ENCODE measurements around the gene HMGCLL1.

The HMGCLL1 gene

GRCh38 chr6:55530931-55531330 lies 48.1 kb downstream of the HMGCLL1 start:
- DNase-seq, result no peak

DNA sequence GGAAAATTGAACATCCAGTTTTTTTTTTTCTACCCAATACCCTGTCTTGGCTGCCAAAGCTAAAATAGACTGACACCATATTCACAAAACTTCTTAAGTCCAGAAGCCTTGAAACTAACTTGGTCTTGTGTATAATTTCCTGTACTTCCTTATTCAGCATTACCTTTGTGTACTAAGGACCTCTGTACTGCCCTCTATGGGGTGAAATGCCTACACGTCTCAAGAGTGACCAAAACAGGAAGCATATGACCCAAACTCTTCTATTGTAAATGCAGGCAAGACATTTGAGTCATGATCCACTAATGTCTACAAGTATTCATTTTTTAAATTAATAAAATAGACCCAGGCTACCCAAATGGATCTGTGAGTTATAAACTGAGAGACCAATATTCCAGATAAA lies 50.4 kb downstream of the HMGCLL1 start:
- DNase-seq, result no peak

- no peak for DNase-seq
Measured at GRCh38 chr6:55524441-55524840, 54.6 kb downstream of the HMGCLL1 start.

DNA sequence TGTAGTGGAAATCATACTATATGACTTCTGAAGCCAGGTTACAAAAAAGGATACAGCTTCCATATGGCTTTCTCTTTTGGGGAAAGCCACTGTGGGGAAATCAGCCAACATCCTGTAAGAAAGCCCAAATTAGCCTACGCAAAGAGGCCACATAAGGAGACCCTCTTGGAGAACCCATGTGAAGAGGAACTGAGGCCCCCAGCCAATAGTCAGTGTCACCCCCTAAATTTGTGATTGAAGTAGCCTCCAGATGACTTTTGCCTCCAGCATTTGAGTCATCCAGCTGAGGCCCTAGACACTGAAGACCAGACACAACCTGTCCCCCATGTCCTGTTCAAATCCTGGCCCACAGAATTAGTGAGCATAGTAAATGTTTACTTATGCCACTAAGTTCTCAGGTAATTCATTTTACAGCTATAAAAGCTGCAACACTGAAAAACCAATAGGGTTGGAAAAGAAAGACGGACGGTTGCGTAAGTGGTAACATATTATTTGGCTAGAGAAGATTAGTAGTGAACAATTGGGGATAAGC lies 60.4 kb downstream of the HMGCLL1 start:
- no peak for DNase-seq

- DNase-seq, result no peak
Measured at GRCh38 chr6:55516736-55517135, 62.3 kb downstream of the HMGCLL1 start.

GRCh38 chr6:55512904-55513303 lies 66.1 kb downstream of the HMGCLL1 start:
- DNase-seq, result no peak

DNA sequence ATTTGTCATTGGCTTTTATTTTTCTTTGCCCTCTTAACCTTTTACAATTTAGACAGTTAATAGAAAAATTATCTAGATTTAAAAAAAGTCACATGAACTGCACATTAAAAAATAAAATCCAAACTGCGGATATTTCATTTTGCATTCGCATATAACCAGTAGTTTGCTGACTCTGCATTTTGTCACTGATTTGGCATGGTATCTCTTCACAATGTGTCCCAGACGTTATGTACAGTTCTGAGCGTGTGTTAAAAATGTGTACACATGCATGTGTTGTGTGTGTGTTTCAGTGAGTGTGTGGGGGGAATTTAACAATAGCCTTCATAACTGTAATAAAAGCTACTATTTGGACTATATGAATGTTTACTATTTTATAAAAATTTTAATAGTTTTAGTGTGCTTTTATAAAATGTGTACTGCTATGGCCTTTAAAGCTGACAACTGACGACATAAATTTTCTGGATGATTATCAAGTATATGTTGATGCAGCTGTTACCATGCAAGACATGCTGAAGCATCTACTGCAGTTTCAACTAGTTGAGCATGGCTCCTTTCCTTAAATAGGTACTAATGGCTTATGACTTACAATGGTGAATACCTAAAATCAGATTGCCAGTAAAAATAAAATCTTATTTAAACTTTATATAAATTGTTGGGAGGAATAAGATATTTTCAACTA lies 67.7 kb downstream of the HMGCLL1 start:
- no peak for DNase-seq

DNA sequence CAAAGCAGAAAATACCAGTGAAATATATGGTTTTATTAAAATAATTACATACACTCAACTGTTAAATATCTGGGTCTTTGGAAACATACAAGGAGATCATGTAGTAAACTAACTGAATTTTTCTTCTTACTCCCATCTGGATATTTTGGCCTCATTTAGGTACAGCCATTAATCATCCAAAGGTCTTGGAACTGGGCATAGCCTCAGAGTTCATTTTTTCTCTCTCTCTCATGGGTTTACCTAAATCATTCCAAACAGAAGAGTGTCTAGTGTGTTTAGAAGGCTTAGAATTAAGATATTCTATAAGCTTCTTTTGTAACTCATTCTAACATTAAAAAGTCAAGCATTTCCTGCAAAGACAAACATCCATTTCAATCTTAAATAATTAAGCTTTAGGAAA lies 79.4 kb downstream of the HMGCLL1 start:
- no peak for DNase-seq

DNA sequence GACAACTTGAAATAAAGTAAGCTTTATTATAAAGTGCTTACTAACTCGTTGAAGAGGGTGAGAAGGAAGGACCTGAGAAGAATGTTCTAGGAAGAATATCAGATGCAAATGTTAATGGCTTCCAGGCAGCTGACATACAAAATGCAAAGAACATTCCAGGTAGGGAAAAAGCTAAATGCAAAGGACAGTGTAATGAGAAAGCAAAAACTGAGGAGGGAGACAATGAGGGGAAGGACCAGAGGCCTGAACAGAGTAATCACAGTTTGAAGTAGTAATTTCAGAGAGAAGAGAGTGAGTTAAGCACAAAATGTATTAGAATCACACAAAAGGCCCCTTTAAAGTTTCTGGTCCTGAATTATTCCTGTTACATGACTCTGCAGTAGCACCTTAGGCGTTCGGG lies 81.3 kb downstream of the HMGCLL1 start:
- no peak for DNase-seq

DNA sequence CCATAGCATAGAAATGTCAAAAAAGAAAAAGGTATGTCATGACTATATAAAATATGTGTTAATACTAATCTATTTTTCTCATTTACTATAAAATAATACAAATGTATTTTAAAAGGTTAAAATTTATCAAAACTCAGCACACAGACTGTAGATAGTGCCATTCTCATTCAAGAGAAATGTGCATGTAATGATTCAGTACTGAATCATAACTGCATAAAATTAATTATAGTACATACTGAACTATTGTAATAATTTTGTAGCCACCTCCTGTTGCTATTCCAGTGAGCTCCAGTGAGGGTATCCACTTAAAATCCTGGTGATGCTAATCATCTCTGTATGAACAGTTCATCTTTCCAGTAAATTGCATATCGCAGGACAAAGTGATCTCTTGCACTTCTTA lies 82.8 kb downstream of the HMGCLL1 start:
- DNase-seq, result no peak

DNA sequence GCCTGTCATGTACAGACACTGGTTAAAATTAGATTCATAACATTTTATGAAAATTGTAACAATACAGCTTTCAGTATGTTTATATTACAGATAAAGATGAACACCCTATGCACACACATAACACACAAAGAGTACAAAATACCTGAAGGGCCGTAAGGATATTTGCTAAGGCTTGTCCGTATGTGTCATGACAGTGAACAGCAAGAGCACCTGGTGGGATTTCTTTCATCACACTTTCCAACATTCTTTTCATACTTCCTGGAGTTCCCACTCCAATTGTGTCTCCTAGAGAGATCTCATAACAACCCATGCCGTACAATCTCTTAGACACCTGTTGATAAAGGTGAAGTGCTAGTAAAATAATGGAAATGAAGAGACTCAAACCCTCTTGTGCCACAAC lies 83.7 kb downstream of the HMGCLL1 start:
- DNase-seq, result no peak

- no peak for DNase-seq
Measured at GRCh38 chr6:55494411-55494810, 84.6 kb downstream of the HMGCLL1 start.

- DNase-seq, result no peak
Measured at GRCh38 chr6:55492259-55492658, 86.7 kb downstream of the HMGCLL1 start.

DNA sequence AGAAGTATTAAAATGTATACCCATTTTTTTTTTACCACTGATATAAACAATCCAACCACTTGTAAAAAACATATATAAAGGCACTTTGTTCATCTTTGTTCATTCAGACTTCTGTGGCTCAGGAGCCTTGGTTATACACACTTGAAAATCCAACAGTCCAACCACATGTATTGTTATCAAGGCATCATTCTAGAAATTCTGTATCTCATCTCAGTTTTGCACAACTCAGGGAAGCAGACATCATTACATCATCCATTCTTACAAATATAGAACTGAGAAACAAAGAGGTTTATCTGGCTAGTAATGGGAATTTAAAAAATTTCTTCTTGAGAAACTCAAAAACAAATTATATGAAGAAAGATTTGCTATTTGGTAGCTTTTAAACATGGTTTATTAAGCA lies 88.1 kb downstream of the HMGCLL1 start:
- DNase-seq, result no peak

DNA sequence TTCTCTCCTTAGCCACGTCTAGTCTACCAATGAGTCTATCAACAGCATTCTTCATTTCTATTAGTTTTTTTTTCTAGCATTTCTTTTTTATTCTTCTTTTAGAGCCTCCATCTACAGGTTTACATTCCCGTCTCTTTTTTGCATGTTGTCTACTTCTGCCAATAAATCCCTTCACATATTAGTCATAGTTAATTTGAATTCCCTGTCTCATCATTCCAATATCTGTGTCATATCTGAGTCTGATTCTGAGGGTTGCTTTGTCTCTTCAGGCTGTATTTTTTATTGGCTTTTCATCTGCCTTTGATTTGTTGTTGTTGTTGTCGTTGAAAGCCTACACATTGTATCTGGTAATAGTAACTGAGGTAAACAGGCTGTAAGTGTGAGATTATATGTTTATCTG lies 104.6 kb downstream of the HMGCLL1 start:
- no peak for DNase-seq

GRCh38 chr6:55473722-55474121 lies 105.3 kb downstream of the HMGCLL1 start:
- DNase-seq, result no peak

- no peak for DNase-seq
Measured at GRCh38 chr6:55469951-55470366, 109.0 kb downstream of the HMGCLL1 start.

DNA sequence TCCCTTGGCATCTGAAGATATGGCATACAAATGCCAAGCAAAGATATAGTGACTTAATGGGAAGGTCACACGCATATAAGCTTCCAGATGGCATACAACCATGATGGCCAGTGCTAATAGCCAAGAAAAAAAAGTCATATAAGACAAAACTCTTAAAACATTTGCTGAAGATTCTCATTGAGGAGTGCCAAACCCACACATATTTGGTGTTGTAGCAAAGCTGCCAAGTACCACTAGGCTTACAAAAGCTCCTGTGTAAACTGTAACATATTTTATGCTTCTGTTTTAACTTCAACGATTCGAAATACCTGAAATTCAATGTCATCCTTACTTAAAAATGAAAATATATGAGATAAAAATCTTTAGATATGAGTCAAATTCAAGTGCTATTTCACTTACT lies 123.0 kb downstream of the HMGCLL1 start:
- DNase-seq, result no peak

DNA sequence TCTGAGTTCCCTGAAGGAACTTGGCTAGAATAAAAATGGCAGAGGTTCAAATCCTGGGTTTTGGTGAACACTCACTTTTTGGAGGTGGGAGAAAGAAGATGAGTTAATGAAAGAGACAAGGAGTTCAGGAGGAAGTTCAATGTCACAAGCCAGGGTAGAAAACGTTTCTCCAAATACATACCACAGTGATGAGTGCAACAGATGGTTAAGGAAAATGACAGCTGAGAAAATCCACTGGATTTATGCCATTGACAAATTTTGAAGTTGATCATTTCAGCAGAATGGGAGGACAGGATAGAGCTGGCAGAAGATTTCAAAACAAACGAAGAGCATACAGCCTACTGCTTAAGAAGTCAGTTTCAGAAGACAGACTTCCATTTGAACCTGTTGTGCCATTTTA lies 129.0 kb downstream of the HMGCLL1 start:
- no peak for DNase-seq

DNA sequence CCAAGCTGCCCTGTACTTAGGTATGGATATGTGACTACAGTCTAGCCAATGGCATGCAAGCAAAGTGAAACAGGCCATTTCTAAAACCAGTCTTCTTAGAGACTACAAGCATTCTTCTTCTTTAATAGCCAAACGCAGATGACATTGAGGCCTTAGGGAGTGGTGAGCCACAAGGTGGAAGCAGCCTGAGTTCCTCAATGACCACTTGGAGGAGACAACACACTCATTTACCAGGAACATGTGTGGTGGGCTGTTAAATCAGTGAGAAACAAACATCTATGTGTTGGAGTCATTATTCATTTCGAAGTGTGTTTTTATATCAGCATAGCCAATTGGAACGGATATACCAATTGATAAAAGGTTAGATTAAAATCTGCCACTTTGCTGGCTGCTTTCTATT lies 129.8 kb downstream of the HMGCLL1 start:
- no peak for DNase-seq

DNA sequence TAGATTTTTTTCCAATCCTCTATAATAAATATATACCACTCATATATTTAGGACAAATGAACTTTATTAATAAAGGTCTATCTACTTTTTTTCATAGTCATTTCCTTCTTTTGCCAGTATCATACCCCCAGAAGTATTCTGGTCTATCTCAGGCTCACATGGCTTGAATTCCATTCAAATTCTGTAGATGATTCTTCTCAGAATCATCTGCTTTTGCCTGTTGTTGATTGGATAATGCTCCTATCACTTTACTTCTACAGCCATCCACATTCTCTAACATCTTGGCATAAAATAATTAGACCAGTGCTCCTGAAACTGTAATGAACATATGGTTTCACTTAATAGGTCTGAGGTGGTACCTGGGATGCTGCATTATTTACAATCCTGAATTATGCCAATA lies 130.5 kb downstream of the HMGCLL1 start:
- DNase-seq, result no peak

DNA sequence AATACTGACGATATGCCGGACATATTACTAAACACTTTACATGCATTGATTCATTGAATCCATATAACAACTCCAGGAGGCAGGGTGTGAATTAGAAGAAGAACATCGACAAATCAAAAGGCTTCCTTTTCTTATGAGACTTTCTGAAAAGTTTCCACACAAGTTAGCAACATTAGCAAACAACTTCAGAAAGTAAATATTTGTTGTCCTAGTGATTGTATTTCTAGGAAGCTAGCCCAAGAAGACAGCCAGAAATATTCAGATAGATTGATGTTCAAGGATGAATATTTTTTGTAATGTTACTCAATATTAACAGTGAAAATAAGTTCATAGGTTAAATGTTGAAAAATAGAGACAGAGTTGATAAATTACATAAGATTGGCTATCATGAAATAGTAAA lies 131.1 kb downstream of the HMGCLL1 start:
- no peak for DNase-seq

DNA sequence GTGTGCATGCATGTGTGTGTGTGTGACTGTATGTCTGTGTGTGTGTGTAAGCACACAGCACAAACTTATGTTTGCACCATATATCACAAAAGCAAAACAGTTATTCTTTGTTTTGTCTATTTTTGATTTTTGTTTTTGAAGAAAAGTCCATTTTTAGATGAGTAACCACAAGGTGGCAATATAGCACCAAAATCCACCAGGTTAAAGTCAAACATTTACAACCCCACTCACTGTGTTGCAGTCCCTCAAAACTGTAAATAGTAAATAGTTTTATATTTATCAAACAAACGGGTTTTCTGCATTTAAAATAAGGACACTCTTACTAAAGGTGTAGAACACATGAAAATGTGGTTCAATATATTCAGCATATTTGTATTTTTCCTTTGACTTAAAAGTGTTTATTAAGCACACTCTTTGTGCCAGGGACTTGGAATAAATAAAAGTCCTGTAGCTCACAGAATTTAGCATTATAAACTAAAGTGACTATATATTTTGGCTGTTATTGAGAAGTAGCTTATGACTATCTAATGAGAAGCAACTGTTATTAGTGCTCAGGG lies 133.3 kb downstream of the HMGCLL1 start:
- DNase-seq, result no peak

GRCh38 chr6:55443238-55444134 lies 135.5 kb downstream of the HMGCLL1 start:
- DNase-seq, result no peak

Data from NCI-H2029 (cell line).